ENCODE results near the gene LPXN.
A peak's percentile ranks its signal among the peaks of the same experiment; 100 is the strongest.
"Not testable (repeated sequence)": the region's sequence is repeated elsewhere in the genome, so short reads cannot be mapped to it uniquely, and the experiment has no call there.

LPXN gene

DNA sequence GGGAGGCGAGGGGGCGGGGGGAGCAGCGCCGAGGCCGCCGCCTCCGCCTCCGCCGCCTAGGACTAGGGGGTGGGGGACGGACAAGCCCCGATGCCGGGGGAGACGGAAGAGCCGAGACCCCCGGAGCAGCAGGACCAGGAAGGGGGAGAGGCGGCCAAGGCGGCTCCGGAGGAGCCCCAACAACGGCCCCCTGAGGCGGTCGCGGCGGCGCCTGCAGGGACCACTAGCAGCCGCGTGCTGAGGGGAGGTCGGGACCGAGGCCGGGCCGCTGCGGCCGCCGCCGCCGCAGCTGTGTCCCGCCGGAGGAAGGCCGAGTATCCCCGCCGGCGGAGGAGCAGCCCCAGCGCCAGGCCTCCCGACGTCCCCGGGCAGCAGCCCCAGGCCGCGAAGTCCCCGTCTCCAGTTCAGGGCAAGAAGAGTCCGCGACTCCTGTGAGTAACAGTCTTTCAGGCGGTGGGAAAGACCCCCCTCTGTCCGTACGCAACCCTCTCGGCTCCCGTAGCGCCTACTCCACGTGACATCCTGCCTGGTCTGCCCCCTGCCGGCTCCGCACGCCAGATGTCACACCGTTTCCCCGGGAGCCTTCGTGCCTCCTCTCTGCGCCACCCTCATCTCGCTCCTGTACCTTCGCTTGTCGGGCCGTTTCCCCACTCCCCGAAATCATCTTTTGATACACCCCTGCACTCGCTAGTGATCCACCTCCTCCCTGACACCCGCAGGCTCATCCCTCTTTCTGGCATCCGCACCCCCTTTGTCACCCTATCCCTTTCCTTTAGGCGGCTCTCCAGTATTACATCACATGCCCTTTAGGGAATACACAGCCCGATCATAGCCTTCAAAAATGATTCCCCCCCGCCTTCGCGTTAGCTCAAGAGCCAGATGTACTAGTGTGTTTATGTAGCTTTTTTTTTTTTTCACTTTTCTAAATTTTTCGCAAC, 3.8 kb upstream of the LPXN start:
- peak; percentile 87 for DNase-seq (ENCODE audit: low read depth, low spot score)

- peak; percentile 94 for DNase-seq (ENCODE audit: low read depth, low spot score)
Observed at GRCh38 chr11:58578635-58579191, 3.1 kb upstream of the LPXN start, which contains the start of gene ZFP91. ZFP91 (plus strand) TSS chr11:58579063; CDS start chr11:58579282, 219 bp downstream.

DNA sequence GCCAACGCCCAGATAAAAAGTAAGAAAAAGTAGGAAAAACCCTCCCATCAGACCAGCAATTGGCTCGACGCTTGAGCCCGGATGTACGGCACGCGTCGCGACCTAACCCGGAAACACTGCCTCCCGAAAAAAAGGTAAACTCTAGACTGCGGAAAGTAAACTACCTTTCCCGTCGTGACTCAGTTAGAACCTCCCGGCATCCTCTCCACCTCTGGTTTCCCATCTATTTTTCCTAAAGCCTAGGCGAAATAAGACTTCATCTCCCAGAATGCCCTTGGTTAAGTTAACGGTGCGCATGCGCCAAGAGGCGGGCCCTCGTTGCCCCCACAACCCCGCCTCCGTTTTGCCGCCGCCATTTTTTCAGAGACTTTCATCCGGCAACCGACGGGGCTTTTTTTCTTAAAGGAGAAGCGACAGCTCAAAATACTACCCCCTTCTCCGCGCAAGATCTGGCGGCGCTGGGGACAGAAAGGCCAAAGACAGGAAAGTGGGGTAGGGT, 2.5 kb upstream of the LPXN start:
- DNase-seq (ENCODE audit: low read depth, low spot score), result peak; percentile 86

DNA sequence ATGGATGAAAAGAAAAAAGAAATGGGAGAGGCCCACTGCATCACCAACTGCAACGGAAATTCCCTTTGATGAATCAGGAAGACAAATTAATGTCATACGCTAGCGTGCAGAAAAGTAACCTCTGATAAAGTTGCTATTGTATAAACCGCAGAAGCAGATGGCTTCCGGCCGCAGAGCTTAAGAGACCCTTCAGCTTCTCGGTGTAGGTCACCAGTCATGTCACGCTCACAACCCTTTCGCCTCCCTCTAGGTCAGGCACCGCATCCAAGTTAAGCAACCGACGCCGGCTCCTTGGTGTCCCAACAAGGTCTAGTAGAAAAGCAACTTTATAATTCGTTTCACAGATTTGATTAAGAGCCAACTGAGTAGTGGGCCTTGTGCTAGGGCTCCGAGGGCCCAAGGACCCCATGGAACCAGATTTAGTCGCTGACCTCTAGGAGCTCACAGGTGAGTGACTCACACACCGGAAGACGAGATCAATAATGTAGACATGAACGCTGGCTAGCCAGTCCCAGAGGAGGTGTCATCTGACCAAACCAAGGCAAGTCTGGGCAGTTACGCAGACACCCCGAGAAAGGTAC, 2.0 kb upstream of the LPXN start:
- peak; percentile 70 for DNase-seq (ENCODE audit: low read depth, low spot score)

GRCh38 chr11:58576887-58577471, 1.3 kb upstream of the LPXN start:
- DNase-seq (ENCODE audit: low read depth, low spot score), result no peak

- no peak for DNase-seq (ENCODE audit: low read depth, low spot score)
Observed at GRCh38 chr11:58574881-58575280, 775 bp downstream of the LPXN start.

- DNase-seq (ENCODE audit: low read depth, low spot score), result peak; percentile 47
Observed at GRCh38 chr11:58573451-58574104, 2.1 kb downstream of the LPXN start.

DNA sequence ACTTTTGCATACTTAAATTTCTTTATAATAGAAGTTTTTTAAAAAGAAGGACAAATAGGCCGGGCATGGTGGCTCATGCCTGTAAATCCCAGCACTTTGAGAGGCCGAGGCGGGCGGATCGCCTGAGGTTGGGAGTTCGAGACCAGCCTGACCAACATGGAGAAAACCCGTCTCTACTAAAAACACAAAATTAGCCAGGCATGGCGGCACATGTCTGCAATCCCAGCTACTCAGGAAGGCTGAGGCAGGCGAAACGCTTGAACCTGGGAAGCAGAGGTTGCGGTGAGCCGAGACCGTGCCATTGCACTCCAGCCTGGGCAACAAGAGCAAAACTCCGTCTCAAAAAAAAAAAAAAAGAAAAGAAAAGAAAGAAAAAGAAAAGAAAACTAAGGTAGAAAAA, 2.8 kb downstream of the LPXN start:
- not testable (repeated sequence) for DNase-seq (ENCODE audit: low read depth, low spot score)

DNA sequence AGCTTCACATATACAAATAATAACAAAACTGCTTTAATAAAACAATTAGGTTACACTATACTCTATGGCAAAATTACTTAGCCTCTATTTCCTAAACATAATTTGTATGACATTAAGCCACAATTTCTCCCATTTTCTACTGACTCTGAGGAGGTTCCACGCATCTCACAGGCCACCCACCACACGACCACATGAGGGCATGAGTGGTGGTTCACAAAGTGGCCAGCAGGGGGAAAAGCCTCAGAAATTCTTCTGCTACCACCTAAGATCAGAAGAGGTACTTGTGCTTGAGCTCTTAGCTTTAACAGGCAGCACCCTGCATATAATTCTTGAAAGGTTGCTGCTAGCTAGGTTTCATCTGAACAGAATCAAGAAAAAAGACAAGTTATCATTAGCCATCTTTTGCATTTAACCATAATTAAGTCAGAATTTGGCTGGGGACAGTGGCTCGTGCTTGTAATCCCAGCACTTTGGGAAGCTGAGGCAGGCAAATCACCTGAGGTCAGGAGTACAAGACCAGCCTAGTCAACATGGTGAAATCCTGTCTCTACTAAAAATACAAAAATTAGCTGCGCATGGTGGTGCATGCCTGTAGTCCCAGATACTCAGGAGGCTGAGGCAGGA, 7.7 kb downstream of the LPXN start:
- peak; percentile 52 for DNase-seq (ENCODE audit: low read depth, low spot score)

DNA sequence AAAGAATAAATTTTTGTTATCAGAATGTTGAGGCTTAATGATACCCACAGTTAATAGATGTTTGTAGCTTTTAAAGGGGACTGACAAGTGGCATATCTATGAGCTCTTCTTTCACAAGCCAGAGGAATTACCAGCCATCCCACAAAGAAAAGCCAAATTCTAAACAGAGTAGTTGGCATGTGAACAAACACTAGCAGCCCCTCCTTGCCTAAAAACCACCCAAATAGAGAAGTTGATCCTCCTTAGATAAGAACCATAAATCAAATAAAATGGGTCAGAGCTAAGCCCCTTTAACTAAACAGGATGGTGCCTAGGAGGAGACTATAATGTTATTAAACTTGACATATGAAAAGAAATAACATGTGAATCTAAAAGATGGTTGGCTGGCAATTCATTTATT, 11.4 kb downstream of the LPXN start:
- DNase-seq (ENCODE audit: low read depth, low spot score), result no peak

- DNase-seq (ENCODE audit: low read depth, low spot score), result no peak
Observed at GRCh38 chr11:58562375-58562800, 13.3 kb downstream of the LPXN start.

DNA sequence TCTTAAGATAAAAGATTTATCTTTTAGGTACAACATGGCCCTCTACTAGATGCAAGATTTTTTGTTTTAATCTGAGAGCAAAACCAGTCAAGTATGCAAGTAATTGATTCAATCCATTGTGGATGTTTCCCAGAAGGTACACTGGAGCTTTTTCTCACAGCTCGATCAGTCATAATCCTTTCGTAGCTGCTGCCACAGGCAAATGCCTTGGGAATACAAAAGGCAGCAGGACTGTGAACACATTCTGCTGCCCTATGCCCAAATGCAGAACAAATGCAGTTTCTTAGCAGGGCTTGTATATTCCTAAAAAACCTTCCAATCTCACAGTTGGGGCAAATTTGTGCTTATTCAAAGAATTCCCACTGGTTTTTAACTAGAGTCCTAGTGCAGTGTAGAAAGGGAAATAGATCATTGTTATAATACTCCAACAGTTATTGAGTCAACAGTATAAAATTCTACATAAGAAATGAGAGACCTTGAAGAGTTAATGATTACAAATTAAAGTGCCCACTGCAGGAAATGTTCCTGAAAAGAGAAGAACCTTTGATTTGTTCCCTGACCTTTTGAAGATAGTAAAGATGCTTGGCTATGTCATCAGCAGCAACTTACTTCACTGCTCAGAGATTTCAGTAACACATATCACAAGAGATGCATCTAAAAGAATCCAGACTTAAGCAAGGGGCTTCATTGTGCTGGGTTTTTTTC, 14.1 kb downstream of the LPXN start:
- no peak for DNase-seq (ENCODE audit: low read depth, low spot score)

DNA sequence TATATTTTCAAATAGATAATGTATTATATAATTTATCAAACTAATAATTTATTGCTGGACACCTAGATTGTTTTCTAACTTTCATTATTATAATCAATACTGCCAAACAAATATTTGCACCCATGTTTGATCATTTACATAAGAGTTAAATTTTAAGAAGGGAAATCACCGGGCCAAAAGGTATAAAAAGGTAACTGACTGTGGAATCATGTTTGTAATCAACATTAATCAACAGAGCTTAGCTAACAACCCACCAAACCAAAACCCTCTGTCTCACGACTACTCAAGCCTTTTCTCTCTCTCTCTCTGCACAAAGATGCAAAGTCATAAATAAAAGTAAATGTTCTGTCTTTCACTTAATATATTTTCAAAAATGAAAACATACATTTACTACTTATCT, 14.8 kb downstream of the LPXN start:
- DNase-seq (ENCODE audit: low read depth, low spot score), result no peak

DNA sequence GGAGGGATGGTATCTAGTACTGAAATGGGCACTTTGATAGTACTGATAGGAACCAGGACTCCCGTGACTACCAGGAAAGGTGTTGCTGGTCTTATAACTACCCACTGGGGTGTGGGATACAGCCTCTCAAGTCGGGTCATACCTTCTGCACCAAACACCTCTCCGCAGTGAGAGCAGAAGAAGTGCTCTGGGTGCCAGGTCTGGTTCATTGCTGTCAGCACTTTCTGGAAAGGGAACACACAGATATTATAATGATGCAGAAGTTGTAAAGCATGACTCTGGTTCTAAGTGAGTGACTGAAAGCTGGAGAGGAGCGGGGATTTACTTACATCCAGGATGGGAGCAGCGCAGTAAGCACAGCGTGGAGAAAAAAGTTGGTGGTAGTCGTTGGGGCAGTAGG, 26.0 kb downstream of the LPXN start:
- no peak for DNase-seq (ENCODE audit: low read depth, low spot score)

DNA sequence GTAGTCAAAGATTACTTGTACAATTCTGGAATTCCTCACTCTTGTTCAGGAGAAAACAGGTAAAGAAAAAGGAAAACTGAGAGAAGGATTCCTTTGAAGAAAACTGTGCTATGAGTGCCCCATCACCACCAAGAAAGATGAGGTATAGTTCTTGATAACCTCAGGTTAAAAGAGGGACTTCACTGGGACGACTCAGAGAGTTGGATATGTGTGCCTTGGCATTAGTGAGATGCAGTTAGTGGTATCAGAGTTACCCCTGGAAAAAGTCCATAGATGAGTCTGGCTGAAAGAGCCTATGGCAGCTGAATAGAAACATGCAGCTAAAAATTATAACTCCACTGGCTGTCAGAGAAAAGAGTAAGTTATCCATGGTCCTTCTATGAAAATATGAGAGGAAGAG, 28.8 kb downstream of the LPXN start:
- no peak for DNase-seq (ENCODE audit: low read depth, low spot score)

DNA sequence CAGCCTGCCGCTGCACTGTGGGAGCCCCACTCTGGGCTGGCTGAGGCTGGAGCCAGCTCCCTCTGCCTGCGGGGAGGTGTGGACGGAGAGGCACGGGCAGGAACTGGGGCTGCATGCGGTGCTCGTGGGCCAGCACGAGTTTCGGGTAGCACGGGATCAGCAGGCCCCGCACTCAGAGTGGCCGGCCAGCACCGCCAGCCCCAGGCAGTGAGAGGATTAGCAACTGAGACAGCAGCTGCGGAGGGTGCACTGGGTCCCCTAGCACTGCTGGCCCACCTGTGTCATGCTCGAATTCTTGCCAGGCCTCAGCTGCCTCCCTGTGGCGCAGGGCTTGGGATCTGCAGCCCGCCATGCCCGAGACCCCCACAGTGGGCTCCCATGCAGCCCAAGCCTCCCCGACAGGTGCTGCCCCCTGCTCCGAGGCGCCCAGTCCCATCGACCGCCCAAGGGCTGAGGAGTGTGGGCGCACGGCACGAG, 43.8 kb downstream of the LPXN start:
- no peak for DNase-seq (ENCODE audit: low read depth, low spot score)

- no peak for DNase-seq (ENCODE audit: low read depth, low spot score)
Observed at GRCh38 chr11:58530236-58530635, 45.4 kb downstream of the LPXN start.

DNA sequence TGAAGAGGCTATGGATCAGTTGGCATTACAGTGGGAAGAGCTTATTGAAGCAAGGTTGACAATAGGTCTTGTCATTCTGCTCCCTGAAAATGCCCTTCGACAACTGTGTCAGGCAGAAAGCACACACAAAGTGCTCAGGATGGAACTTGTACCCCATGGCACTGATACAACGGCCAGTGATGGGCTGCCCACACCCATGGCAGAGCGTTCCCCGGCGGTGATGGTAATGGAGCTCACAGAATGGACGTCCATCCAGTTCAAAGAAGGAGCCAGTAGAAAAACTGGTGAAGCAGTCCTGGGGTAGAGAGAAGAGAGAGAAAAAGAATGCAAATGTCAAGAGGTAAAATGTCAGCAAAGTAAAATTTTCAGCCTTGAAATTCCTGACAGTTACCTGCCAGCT, 48.2 kb downstream of the LPXN start:
- no peak for DNase-seq (ENCODE audit: low read depth, low spot score)

DNA sequence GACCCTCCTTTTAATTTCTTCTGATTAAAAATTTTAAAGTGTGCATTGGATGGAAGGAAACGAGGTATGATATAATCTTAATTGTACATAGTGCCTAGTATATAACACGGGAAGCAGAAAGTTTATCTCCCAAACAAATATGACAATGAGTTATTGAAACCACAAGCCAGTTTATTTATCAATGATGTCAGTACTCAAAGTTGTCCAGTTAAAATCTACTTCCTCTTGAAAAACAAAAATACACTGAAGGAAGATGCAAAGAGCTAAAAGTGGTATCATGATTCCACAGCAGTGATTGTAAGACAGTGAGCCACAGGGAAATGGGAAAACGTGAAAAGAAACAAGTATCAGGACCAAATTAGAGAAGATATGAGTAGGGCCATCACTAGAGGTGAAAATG, 48.9 kb downstream of the LPXN start:
- no peak for DNase-seq (ENCODE audit: low read depth, low spot score)

DNA sequence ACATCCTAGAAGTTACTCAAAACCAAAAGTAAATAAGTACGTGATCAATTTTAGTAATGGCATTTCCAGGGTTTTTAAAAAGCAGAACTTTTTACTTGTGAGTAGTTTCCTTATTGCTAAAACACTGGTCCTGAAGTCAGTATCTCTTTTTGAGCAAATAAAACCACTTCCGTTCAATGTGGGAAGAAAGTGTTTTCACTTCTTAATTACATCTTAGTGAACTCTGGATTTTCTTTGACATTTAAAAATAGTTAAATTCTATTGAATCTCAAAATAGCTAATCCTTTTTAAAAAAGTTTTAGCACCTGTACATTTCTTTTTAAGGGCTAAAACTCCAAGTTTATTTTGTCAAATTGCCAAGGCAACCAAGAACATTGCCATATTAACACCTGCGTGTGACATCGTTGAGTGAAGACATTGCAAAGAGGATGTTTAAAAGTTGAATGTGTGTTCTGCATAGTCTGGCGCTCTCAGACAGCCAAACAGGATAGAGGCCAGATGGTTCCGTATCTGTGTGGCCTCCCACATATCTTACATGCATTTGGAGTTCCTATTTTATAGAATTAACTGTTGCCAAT, 50.5 kb downstream of the LPXN start:
- DNase-seq (ENCODE audit: low read depth, low spot score), result no peak

All from activated CD4-positive, CD25-positive, alpha-beta regulatory T cell treated with anti-CD3 and anti-CD28 coated beads, Interleukin-2, amount 50 U/mL, for 16 hours (primary cell).